ENCODE results near the gene CDO1.

Gene CDO1

DNA sequence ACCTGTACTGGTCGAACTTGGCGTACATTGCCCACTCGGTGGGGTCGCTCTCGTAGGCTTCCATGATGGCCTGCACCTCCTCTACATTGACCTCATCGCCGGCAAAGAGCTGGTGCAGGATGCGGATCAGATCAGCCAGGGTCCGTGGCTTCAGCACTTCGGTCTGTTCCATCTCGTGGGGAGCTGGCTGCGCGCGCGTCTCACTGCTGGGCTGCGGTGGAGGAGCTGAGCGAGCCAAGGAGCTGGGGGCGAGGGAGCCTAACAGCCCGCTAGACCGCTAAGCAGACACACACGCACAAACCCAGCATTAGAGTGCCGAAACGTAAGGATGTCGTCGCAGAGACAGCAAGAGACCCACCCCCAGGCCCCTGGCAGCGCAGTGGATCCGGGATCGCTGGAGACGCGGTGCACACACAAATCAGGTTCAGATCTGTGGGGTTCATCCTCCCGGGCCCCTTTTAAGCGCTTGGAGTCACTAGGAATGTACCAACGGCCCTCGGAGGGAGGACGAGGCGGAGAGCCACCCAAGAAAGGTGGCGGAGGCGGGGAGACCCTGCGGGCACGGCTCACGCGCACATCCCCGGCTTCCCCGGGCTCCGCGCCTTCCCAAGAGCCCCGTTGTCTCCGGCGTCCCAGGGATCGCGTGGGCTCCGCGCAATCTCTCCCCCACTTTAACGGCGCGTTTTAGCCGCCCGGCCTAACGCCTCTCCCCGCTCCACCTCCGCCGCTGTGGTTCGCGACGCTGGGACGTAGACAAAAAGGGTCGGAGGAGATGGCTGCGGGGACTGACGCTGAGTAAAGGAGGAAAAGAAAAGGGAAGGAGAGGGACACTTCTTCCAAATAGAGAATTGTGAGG, at the start of gene CDO1:
TSS of gene CDO1 (minus strand) at position 434 of the 856 bp plus-strand sequence. CDS start at position 172, 262 bp downstream.
- no peak for DNase-seq (ENCODE audit: low read depth)
- TF ChIP-seq, protein P1, sequence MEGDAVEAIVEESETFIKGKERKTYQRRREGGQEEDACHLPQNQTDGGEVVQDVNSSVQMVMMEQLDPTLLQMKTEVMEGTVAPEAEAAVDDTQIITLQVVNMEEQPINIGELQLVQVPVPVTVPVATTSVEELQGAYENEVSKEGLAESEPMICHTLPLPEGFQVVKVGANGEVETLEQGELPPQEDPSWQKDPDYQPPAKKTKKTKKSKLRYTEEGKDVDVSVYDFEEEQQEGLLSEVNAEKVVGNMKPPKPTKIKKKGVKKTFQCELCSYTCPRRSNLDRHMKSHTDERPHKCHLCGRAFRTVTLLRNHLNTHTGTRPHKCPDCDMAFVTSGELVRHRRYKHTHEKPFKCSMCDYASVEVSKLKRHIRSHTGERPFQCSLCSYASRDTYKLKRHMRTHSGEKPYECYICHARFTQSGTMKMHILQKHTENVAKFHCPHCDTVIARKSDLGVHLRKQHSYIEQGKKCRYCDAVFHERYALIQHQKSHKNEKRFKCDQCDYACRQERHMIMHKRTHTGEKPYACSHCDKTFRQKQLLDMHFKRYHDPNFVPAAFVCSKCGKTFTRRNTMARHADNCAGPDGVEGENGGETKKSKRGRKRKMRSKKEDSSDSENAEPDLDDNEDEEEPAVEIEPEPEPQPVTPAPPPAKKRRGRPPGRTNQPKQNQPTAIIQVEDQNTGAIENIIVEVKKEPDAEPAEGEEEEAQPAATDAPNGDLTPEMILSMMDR (IDR thresholded peaks at IDR 0.05; ENCODE audit: insufficient read depth, low read depth, low read length, missing control alignments), result no peak
- no peak within 1 kb of the TSS for H3K4me3 ChIP-seq (ENCODE audit: low read depth, low read length)

DNA sequence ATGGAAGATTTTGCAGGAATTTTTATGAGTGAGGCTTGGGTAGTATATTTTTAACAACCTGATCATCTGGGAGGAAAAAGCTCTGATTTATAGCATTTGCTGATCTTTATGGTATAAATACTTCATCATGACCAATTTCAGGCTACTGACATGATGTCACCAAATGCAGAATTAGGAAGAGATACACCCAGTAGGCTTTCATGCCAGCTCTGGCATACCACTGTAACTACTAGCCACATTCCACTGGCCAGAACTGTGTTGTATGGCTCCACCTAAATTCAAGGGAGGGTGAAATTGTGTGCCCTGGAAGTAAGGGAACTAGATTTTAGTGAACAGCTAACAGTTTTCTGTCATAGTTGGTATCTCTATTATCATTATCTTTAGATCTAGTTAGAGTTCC, 42.9 kb upstream of the CDO1 start:
- TF ChIP-seq, protein P1 (IDR thresholded peaks at IDR 0.05; ENCODE audit: insufficient read depth, low read depth, low read length, missing control alignments), result no peak
- no peak for DNase-seq (ENCODE audit: low read depth)

DNA sequence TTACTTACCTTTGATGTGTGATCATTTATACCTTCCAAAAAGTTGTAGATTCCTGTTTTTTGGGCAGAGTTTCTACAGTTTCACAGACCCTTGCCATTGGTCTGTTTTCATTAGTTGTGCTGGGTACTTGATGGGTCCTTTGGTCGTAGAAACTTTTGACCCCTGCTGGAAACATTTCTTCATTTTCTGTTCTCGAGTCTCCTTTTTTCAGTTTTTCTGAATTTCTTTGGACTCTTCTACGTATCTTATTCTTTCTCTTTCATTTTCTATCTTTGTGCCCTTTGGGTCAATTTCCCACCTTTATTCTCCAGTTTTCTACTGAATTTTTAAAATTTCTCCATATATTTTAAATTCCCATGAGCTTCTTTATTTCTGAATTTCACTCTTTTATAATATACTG, 41.9 kb upstream of the CDO1 start:
- no peak for DNase-seq (ENCODE audit: low read depth)
- TF ChIP-seq, protein P1 (IDR thresholded peaks at IDR 0.05; ENCODE audit: insufficient read depth, low read depth, low read length, missing control alignments), result no peak
- peak overlapping the region; percentile 39 for H3K4me3 ChIP-seq (ENCODE audit: low read depth, low read length)

More for the DNA sequence above, 42.9 kb upstream of the CDO1 start:
- no peak overlapping the region for H3K4me3 ChIP-seq (ENCODE audit: low read depth, low read length)

DNA sequence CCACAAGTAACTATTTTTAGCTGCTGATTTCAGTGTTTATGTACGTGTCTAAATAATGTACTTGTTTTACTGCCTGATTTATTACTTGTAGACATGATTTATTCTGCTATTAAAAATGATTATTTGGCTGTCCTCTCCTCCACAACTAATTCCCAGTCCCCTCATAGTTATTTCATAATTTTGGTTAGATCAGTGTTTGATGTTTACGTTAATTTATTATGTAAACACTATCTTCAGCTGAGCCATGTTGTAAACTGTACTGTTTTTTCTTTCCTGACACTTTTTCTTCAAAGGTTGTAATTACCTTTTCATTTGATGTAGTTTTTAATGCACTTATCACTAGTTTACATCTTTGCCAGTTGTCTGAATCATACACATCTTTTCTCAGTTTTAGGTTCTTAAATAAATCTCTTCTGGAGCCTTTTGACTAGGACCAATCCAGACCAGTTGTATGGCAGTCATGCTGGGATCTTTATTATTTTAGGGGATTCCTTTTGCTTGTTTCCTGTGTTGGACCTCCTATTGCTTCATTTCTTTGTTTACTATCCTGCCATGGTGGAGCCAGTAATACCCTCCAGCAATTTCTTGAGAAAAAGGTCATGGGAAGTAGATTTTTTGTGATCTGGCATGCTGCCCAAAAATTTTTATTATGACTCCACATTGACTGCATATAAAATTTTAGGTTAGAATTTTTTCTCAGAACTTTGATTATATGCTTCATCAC, 41.3 kb upstream of the CDO1 start:
- TF ChIP-seq, protein P1 (IDR thresholded peaks at IDR 0.05; ENCODE audit: insufficient read depth, low read depth, low read length, missing control alignments), result no peak
- DNase-seq (ENCODE audit: low read depth), result no peak
- peak overlapping the region; percentile 39 for H3K4me3 ChIP-seq (ENCODE audit: low read depth, low read length)

DNA sequence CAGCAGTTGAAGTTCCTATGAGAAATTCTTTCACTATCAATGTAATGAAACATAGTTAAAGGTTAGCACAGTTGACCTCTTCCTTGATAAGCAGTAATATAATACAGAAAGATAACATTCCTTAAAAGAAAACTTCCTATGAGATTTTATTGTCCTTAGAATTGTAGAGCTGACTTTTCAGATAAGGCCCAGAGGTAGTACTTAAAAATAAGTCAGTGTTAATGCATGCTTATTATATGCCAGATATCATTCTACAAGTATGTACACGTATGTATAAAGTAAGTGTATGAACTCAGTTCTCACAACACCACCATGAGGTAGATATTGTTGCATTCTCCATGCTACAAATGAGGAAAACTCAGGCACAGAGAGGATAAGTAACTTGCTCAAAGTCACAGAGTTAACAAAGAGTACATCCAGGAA, 40.6 kb upstream of the CDO1 start:
- DNase-seq (ENCODE audit: low read depth), result no peak
- H3K4me3 ChIP-seq (ENCODE audit: low read depth, low read length), result no peak overlapping the region
- TF ChIP-seq, protein P1 (IDR thresholded peaks at IDR 0.05; ENCODE audit: insufficient read depth, low read depth, low read length, missing control alignments), result no peak

DNA sequence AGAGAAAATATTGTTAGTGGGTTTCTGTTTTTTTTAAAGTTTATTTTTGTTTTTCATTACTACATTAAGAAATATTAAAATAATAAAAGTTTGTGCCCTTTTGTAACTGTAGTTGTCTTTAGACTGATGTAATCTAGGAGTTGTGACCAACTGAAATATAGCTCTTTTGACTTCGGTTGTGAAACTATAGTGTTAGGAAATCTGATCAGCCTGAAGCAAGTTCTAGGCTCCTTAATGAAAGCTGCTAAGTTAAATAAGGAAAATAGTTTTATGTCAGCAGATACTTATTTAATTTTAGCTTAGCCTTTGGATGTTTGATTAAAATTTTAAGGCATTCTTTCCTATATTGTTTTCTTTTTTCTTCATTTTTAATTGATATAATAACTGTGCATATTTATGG, 39.5 kb upstream of the CDO1 start:
- H3K4me3 ChIP-seq (ENCODE audit: low read depth, low read length), result no peak overlapping the region
- DNase-seq (ENCODE audit: low read depth), result no peak
- TF ChIP-seq, protein P1 (IDR thresholded peaks at IDR 0.05; ENCODE audit: insufficient read depth, low read depth, low read length, missing control alignments), result no peak
